K562 (cell line): Measurements from ENCODE around the gene XIRP2. TPM values are rescaled to one million over a fixed set of nuclear protein-coding genes. Genes with fewer than 3 reads are reported as not detected.

Source experiments
- BACH1 ChIP-seq: fragments of 200-800 bp; sonication (Bioruptor generic); IDR thresholded peaks from 2 replicates; pipeline ENCODE4 v1.6.1; 2016; ENCODE audit warnings: missing genetic modification characterization, missing compliant biosample characterization
- DMBX1 ChIP-seq: fragments of 250-450 bp; sonication (Bioruptor Pico); IDR thresholded peaks from 2 replicates; pipeline ENCODE4 v1.8.0; 2022; ENCODE audit warnings: inconsistent platforms, mild to moderate bottlenecking, moderate library complexity, borderline replicate concordance
- ERF ChIP-seq: fragments of 450-650 bp; formaldehyde crosslinking; IDR thresholded peaks from 2 replicates; pipeline ENCODE4 v1.4.0; 2020; ENCODE audit warnings: mild to moderate bottlenecking, mixed read lengths
- GTF2A2 ChIP-seq: IDR thresholded peaks from 2 replicates; pipeline ENCODE4 v1.6.1; 2016; ENCODE audit warnings: mild to moderate bottlenecking, missing genetic modification characterization, missing compliant biosample characterization
- MTA3 ChIP-seq: fragments of 450-650 bp; formaldehyde crosslinking; IDR thresholded peaks from 2 replicates; pipeline ENCODE4 v1.6.1; 2017; ENCODE audit warnings: mild to moderate bottlenecking, borderline replicate concordance
- NR1H2 ChIP-seq: sonication (generic); formaldehyde crosslinking; IDR thresholded peaks from 2 replicates; pipeline ENCODE4 v1.4.0; 2020; ENCODE audit warnings: mild to moderate bottlenecking, missing genetic modification reagents
- THRAP3 ChIP-seq: fragments of 450-650 bp; IDR thresholded peaks from 2 replicates; pipeline ENCODE4 v1.6.1; 2016; ENCODE audit warnings: mild to moderate bottlenecking, inconsistent platforms, borderline replicate concordance
- ZNF212 ChIP-seq: fragments of 450-650 bp; formaldehyde crosslinking; IDR thresholded peaks from 2 replicates; pipeline ENCODE4 v1.4.0; 2020; ENCODE audit warnings: mild to moderate bottlenecking
- polyA plus RNA-seq, 8 experiments: library from polyadenylated mRNA; depleted of rRNA in 4 of 8; stranded (reverse) in 5 of 8; unstranded in 3 of 8; fragments of >200 nt; fragmentation: Nextera tagmentation in 2 of 8; fragmentation: Illumina TruSeq in 1 of 8; extraction: Ambion mirVana in 2 of 8; extraction: Trizol in 1 of 8; gene quantifications; 2 replicates each; pipeline versions ENCODE4 v1.2.1 to v1.2.3, GENCODE V29; 2011 to 2014; ENCODE audit warnings: inconsistent platforms in 1 of 8, missing spikeins in 1 of 8
- total RNA-seq, 7 experiments: library from RNA; depleted of rRNA in 6 of 7; stranded (reverse); fragments of >200 nt in 6 of 7; fragmentation: Illumina TruSeq in 2 of 7; extraction: Trizol in 2 of 7; gene quantifications; 2 replicates each; pipeline versions ENCODE4 v1.2.1 to v1.2.3, GENCODE V29; 2011 to 2021; ENCODE audit warnings: low replicate concordance in 1 of 7
- TF ChIP-seq, protein P1 (sequence below), 2 experiments: IDR thresholded peaks; 2 replicates each; pipeline ENCODE4 v1.6.1; 2012; ENCODE audit warnings: improper control_type of control experiment in 2 of 2, low read depth in 2 of 2, low read length in 2 of 2, borderline replicate concordance in 1 of 2
- TF ChIP-seq, protein P2 (sequence below): fragments of 450-650 bp; formaldehyde crosslinking; IDR thresholded peaks from 2 replicates; pipeline ENCODE4 v1.4.0; 2022; ENCODE audit warnings: missing genetic modification characterization
- TF ChIP-seq, protein P3 (sequence below): sonication (generic); IDR thresholded peaks from 2 replicates; pipeline ENCODE4 v1.6.1; 2016

The XIRP2 gene
- total and polyA plus RNA-seq, 9 of the 15 experiments (the other 6 are each of a cell fraction or from before 2014, with no cell fraction given): 0.04 to 0.10 (median 0.04) TPM; not detected in 2

DNA sequence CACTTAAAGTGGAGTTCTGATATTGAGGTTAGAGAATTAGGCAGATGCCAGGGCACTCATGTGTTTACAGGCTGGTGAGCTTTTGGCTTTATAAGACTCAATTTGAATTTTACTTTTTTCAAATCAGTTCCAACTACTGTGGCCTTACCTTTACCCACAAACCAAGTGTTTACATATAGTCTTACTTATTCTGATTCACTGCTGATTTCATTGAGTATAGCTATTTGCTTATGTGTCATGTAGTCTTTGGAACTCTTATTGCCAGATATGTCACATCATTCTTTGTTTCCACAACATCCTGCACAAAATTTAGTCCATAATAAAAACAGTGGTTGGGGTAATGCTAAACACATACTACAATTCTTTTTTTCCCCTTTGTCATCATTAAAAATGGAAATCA lies 96.5 kb downstream of the XIRP2 start (continued):
- TF ChIP-seq, protein P1, sequence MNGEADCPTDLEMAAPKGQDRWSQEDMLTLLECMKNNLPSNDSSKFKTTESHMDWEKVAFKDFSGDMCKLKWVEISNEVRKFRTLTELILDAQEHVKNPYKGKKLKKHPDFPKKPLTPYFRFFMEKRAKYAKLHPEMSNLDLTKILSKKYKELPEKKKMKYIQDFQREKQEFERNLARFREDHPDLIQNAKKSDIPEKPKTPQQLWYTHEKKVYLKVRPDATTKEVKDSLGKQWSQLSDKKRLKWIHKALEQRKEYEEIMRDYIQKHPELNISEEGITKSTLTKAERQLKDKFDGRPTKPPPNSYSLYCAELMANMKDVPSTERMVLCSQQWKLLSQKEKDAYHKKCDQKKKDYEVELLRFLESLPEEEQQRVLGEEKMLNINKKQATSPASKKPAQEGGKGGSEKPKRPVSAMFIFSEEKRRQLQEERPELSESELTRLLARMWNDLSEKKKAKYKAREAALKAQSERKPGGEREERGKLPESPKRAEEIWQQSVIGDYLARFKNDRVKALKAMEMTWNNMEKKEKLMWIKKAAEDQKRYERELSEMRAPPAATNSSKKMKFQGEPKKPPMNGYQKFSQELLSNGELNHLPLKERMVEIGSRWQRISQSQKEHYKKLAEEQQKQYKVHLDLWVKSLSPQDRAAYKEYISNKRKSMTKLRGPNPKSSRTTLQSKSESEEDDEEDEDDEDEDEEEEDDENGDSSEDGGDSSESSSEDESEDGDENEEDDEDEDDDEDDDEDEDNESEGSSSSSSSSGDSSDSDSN (IDR thresholded peaks at IDR 0.05; ENCODE audit: borderline replicate concordance in 1 of 2, low read depth in 2 of 2, low read length in 2 of 2): no peak
- TF ChIP-seq ERF (CRISPR knock-in tag): no peak
- no peak for TF ChIP-seq ZNF212
- no peak for TF ChIP-seq THRAP3
- TF ChIP-seq NR1H2 (CRISPR knock-in tag): no peak
- TF ChIP-seq, protein P2, sequence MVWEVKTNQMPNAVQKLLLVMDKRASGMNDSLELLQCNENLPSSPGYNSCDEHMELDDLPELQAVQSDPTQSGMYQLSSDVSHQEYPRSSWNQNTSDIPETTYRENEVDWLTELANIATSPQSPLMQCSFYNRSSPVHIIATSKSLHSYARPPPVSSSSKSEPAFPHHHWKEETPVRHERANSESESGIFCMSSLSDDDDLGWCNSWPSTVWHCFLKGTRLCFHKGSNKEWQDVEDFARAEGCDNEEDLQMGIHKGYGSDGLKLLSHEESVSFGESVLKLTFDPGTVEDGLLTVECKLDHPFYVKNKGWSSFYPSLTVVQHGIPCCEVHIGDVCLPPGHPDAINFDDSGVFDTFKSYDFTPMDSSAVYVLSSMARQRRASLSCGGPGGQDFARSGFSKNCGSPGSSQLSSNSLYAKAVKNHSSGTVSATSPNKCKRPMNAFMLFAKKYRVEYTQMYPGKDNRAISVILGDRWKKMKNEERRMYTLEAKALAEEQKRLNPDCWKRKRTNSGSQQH (CRISPR knock-in tag): no peak
- TF ChIP-seq GTF2A2 (tag): no peak
- TF ChIP-seq BACH1 (tag): no peak
- TF ChIP-seq, protein P3, sequence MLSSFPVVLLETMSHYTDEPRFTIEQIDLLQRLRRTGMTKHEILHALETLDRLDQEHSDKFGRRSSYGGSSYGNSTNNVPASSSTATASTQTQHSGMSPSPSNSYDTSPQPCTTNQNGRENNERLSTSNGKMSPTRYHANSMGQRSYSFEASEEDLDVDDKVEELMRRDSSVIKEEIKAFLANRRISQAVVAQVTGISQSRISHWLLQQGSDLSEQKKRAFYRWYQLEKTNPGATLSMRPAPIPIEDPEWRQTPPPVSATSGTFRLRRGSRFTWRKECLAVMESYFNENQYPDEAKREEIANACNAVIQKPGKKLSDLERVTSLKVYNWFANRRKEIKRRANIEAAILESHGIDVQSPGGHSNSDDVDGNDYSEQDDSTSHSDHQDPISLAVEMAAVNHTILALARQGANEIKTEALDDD: no peak
- TF ChIP-seq DMBX1: no peak
- TF ChIP-seq MTA3: no peak
- TF ChIP-seq, all 486 proteins: peak for 0
